HepG2 (cell line): ENCODE measurements around the gene CRISPLD2. TPM values are rescaled to one million over a fixed set of nuclear protein-coding genes. Genes with fewer than 3 reads are reported as not detected.
A peak's percentile ranks its signal among the peaks of the same experiment; 100 is the strongest.

Experiments used
- AKAP8 ChIP-seq: sonication (generic); formaldehyde crosslinking; IDR thresholded peaks from 2 replicates; pipeline ENCODE4 v1.5.1; 2020; ENCODE audit warnings: mild to moderate bottlenecking, missing genetic modification reagents
- BORCS8-MEF2B ChIP-seq: sonication (generic); formaldehyde crosslinking; IDR thresholded peaks from 2 replicates; pipeline ENCODE4 v1.8.0; 2022; ENCODE audit warnings: mild to moderate bottlenecking, missing genetic modification reagents
- HMG20A ChIP-seq: IDR thresholded peaks from 2 replicates; pipeline ENCODE4 v1.6.1; 2016; ENCODE audit warnings: borderline replicate concordance
- KDM5A ChIP-seq: fragments of 200-600 bp; sonication (generic); IDR thresholded peaks from 2 replicates; pipeline ENCODE4 v1.7.0; 2018; ENCODE audit warnings: antibody characterized with exemption, mild to moderate bottlenecking, low read length, borderline replicate concordance
- MEIS1 ChIP-seq: sonication (generic); formaldehyde crosslinking; IDR thresholded peaks from 2 replicates; pipeline ENCODE4 v1.9.0; 2021; ENCODE audit warnings: mild to moderate bottlenecking, missing genetic modification reagents, moderate library complexity, borderline replicate concordance
- MTA3 ChIP-seq: sonication (generic); formaldehyde crosslinking; IDR thresholded peaks from 2 replicates; pipeline ENCODE4 v1.4.0; 2020; ENCODE audit warnings: missing genetic modification reagents
- NFKBIZ ChIP-seq: IDR thresholded peaks from 2 replicates; pipeline ENCODE4 v1.6.1; 2018; ENCODE audit warnings: missing genetic modification reagents, missing compliant biosample characterization
- NRL ChIP-seq: sonication (generic); formaldehyde crosslinking; IDR thresholded peaks from 2 replicates; pipeline ENCODE4 v1.5.0; 2020; ENCODE audit warnings: missing genetic modification reagents, mild to moderate bottlenecking, moderate library complexity, borderline replicate concordance
- SIX1 ChIP-seq: sonication (generic); formaldehyde crosslinking; IDR thresholded peaks from 2 replicates; pipeline ENCODE4 v1.4.0; 2020; ENCODE audit warnings: missing genetic modification reagents, borderline replicate concordance
- SKI ChIP-seq: fragments of 450-650 bp; IDR thresholded peaks from one replicate; pipeline ENCODE4 v1.6.1; 2018; ENCODE audit warnings: mild to moderate bottlenecking; ENCODE audit not compliant: partially characterized antibody
- ZNF235 ChIP-seq: sonication (generic); formaldehyde crosslinking; IDR thresholded peaks from 2 replicates; pipeline ENCODE4 v1.8.1; 2023; ENCODE audit warnings: mild to moderate bottlenecking, missing genetic modification reagents, borderline replicate concordance
- ZNF326 ChIP-seq: sonication (generic); formaldehyde crosslinking; IDR thresholded peaks from 2 replicates; pipeline ENCODE4 v1.4.0; 2020; ENCODE audit warnings: missing genetic modification reagents, borderline replicate concordance
- ZNF878 ChIP-seq: sonication (generic); formaldehyde crosslinking; IDR thresholded peaks from 2 replicates; pipeline ENCODE4 v1.8.1; 2023; ENCODE audit warnings: mild to moderate bottlenecking, missing genetic modification reagents, moderate library complexity
- ZNF883 ChIP-seq: sonication (generic); formaldehyde crosslinking; IDR thresholded peaks from 2 replicates; pipeline ENCODE4 v1.5.1; 2020; ENCODE audit warnings: mild to moderate bottlenecking, missing genetic modification reagents; ENCODE audit errors: not compliant biosample characterization
- polyA plus RNA-seq, 8 experiments: library from polyadenylated mRNA; depleted of rRNA in 3 of 8; stranded (reverse) in 7 of 8; unstranded in 1 of 8; fragments of >200 nt; fragmentation: Illumina TruSeq in 4 of 8; extraction: Trizol in 4 of 8; gene quantifications; 2 replicates each; pipeline versions ENCODE4 v1.2.1 to v1.2.3, GENCODE V29; 2011 to 2016; ENCODE audit warnings: low read depth in 4 of 8, missing spikeins in 1 of 8, mixed read lengths in 1 of 8; ENCODE audit not compliant: insufficient read depth in 1 of 8
- total RNA-seq, 5 experiments: library from RNA; depleted of rRNA; stranded (reverse); fragments of >200 nt; fragmentation: Illumina TruSeq; extraction: Trizol; gene quantifications; 2 replicates each; pipeline ENCODE4 v1.2.3, GENCODE V29; 2016; ENCODE audit warnings: low read depth in 1 of 5
- TF ChIP-seq, protein P1 (sequence below): sonication (generic); formaldehyde crosslinking; IDR thresholded peaks from 2 replicates; pipeline ENCODE4 v1.4.0; 2020; ENCODE audit warnings: mild to moderate bottlenecking, missing genetic modification reagents, borderline replicate concordance
- TF ChIP-seq, protein P2 (sequence below): sonication (generic); formaldehyde crosslinking; IDR thresholded peaks from 2 replicates; pipeline ENCODE4 v1.4.0; 2020; ENCODE audit warnings: mild to moderate bottlenecking, missing genetic modification reagents
- TF ChIP-seq, protein P3 (sequence below): sonication (generic); formaldehyde crosslinking; IDR thresholded peaks from 2 replicates; pipeline ENCODE4 v1.5.1; 2020; ENCODE audit warnings: missing genetic modification reagents, mild to moderate bottlenecking, borderline replicate concordance
- TF ChIP-seq, protein P4 (sequence below): sonication (generic); formaldehyde crosslinking; conservative IDR thresholded peaks from 2 replicates; pipeline ENCODE4 v1.4.0; 2020; ENCODE audit warnings: mild to moderate bottlenecking, missing genetic modification reagents, moderate library complexity

CRISPLD2 gene
- total and polyA plus RNA-seq, 2 of the 13 experiments (the other 11 are each of a cell fraction or from before 2014, with no cell fraction given) = 0.04 to 0.31 TPM

DNA sequence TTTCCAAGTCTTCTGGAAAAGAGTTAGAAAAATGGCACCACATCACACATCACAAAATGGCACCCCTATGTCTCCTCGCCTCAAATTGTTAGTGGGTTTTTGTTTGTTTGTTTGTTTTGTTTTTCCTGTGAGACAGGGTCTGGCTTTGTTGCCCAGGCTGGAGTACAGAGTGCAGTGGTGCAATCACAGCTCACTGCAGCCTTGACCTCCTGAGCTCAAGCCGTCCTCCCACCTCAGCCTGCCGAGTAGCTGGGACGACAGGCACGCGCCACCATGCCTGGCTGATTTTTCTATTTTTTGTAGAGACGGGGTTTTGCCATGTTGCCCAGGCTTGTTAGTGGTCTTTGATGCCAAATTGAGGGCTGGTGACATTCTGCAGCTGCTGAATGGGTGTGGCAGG lies 3.8 kb upstream of the CRISPLD2 start (continued):
- TF ChIP-seq, protein P1, sequence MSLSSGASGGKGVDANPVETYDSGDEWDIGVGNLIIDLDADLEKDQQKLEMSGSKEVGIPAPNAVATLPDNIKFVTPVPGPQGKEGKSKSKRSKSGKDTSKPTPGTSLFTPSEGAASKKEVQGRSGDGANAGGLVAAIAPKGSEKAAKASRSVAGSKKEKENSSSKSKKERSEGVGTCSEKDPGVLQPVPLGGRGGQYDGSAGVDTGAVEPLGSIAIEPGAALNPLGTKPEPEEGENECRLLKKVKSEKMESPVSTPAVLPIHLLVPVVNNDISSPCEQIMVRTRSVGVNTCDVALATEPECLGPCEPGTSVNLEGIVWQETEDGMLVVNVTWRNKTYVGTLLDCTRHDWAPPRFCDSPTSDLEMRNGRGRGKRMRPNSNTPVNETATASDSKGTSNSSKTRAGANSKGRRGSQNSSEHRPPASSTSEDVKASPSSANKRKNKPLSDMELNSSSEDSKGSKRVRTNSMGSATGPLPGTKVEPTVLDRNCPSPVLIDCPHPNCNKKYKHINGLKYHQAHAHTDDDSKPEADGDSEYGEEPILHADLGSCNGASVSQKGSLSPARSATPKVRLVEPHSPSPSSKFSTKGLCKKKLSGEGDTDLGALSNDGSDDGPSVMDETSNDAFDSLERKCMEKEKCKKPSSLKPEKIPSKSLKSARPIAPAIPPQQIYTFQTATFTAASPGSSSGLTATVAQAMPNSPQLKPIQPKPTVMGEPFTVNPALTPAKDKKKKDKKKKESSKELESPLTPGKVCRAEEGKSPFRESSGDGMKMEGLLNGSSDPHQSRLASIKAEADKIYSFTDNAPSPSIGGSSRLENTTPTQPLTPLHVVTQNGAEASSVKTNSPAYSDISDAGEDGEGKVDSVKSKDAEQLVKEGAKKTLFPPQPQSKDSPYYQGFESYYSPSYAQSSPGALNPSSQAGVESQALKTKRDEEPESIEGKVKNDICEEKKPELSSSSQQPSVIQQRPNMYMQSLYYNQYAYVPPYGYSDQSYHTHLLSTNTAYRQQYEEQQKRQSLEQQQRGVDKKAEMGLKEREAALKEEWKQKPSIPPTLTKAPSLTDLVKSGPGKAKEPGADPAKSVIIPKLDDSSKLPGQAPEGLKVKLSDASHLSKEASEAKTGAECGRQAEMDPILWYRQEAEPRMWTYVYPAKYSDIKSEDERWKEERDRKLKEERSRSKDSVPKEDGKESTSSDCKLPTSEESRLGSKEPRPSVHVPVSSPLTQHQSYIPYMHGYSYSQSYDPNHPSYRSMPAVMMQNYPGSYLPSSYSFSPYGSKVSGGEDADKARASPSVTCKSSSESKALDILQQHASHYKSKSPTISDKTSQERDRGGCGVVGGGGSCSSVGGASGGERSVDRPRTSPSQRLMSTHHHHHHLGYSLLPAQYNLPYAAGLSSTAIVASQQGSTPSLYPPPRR = no peak
- TF ChIP-seq, protein P2, sequence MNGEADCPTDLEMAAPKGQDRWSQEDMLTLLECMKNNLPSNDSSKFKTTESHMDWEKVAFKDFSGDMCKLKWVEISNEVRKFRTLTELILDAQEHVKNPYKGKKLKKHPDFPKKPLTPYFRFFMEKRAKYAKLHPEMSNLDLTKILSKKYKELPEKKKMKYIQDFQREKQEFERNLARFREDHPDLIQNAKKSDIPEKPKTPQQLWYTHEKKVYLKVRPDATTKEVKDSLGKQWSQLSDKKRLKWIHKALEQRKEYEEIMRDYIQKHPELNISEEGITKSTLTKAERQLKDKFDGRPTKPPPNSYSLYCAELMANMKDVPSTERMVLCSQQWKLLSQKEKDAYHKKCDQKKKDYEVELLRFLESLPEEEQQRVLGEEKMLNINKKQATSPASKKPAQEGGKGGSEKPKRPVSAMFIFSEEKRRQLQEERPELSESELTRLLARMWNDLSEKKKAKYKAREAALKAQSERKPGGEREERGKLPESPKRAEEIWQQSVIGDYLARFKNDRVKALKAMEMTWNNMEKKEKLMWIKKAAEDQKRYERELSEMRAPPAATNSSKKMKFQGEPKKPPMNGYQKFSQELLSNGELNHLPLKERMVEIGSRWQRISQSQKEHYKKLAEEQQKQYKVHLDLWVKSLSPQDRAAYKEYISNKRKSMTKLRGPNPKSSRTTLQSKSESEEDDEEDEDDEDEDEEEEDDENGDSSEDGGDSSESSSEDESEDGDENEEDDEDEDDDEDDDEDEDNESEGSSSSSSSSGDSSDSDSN = no peak
- TF ChIP-seq, protein P3, sequence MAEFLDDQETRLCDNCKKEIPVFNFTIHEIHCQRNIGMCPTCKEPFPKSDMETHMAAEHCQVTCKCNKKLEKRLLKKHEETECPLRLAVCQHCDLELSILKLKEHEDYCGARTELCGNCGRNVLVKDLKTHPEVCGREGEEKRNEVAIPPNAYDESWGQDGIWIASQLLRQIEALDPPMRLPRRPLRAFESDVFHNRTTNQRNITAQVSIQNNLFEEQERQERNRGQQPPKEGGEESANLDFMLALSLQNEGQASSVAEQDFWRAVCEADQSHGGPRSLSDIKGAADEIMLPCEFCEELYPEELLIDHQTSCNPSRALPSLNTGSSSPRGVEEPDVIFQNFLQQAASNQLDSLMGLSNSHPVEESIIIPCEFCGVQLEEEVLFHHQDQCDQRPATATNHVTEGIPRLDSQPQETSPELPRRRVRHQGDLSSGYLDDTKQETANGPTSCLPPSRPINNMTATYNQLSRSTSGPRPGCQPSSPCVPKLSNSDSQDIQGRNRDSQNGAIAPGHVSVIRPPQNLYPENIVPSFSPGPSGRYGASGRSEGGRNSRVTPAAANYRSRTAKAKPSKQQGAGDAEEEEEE = no peak
- TF ChIP-seq BORCS8-MEF2B = no peak
- TF ChIP-seq NFKBIZ = no peak
- no peak for TF ChIP-seq SKI
- TF ChIP-seq HMG20A (CRISPR knock-in tag) = no peak
- no peak for TF ChIP-seq ZNF883 (CRISPR knock-in tag)
- TF ChIP-seq ZNF878 (CRISPR knock-in tag) = no peak
- TF ChIP-seq, protein P4, sequence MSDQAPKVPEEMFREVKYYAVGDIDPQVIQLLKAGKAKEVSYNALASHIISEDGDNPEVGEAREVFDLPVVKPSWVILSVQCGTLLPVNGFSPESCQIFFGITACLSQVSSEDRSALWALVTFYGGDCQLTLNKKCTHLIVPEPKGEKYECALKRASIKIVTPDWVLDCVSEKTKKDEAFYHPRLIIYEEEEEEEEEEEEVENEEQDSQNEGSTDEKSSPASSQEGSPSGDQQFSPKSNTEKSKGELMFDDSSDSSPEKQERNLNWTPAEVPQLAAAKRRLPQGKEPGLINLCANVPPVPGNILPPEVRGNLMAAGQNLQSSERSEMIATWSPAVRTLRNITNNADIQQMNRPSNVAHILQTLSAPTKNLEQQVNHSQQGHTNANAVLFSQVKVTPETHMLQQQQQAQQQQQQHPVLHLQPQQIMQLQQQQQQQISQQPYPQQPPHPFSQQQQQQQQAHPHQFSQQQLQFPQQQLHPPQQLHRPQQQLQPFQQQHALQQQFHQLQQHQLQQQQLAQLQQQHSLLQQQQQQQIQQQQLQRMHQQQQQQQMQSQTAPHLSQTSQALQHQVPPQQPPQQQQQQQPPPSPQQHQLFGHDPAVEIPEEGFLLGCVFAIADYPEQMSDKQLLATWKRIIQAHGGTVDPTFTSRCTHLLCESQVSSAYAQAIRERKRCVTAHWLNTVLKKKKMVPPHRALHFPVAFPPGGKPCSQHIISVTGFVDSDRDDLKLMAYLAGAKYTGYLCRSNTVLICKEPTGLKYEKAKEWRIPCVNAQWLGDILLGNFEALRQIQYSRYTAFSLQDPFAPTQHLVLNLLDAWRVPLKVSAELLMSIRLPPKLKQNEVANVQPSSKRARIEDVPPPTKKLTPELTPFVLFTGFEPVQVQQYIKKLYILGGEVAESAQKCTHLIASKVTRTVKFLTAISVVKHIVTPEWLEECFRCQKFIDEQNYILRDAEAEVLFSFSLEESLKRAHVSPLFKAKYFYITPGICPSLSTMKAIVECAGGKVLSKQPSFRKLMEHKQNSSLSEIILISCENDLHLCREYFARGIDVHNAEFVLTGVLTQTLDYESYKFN (CRISPR knock-in tag) = peak; percentile 59
- TF ChIP-seq NRL (CRISPR knock-in tag) = no peak
- no peak for TF ChIP-seq MTA3 (CRISPR knock-in tag)
- no peak for TF ChIP-seq MEIS1 (CRISPR knock-in tag)
- no peak for TF ChIP-seq AKAP8 (CRISPR knock-in tag)
- TF ChIP-seq KDM5A = no peak
- TF ChIP-seq SIX1 = no peak
- no peak for TF ChIP-seq ZNF326 (CRISPR knock-in tag)
- TF ChIP-seq ZNF235 (CRISPR knock-in tag) = no peak
